HG02798 (cell line): Measurements from ENCODE around the gene TMA7.
"Not testable (repeated sequence)": the region's sequence is repeated elsewhere in the genome, so short reads cannot be mapped to it uniquely, and the experiment has no call there.

ENCODE experiments used
- ATAC-seq: cut with Tn5 transposase; IDR thresholded peaks from one replicate; pipeline ENCODE4 v1.9.1; 2021; ENCODE audit warnings: mild to moderate bottlenecking; ENCODE audit not compliant: unreplicated experiment, poor library complexity

Gene TMA7

DNA sequence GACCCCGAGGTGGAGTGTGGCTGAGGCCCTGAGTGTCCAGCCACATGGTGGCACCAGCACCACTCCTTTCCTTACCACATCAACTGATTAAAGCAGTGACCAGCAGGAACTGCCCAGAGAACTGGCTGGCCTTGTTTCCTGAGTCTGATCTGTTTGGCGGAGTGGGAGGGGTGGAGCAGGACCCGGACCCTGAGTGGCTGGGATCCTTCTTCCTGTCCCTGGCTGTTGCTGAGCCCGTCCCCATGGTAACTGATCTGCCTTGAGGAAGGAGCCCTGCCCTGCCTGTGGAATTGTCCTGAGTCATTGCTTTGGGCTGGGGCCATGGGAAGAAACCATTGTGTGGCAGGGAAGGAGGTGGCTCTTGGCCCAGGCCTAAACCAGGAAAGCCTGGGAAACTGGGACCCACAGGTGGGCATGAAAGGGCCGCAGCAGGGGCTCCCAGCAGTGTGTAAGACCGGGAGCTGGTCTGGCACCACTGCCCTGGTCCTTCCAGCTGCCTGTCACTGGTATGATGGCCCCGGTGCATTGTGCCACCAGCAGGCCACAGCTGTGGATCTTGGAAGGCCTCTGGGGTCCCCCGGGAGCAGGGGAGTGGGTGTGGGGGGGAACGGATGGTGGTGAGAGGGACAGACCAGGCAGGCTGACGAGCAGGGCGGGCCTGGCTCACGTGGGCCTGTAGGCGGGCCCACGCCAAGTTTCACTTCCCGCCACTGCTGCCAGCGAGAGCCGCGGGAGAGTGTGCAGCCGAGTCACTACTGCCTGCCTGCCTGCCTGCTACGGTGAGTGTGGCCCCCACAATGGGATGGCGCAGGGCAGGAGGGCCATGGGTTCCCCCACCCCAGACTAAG lies 25.7 kb downstream of the TMA7 start:
- peak; percentile 83 for ATAC-seq

DNA sequence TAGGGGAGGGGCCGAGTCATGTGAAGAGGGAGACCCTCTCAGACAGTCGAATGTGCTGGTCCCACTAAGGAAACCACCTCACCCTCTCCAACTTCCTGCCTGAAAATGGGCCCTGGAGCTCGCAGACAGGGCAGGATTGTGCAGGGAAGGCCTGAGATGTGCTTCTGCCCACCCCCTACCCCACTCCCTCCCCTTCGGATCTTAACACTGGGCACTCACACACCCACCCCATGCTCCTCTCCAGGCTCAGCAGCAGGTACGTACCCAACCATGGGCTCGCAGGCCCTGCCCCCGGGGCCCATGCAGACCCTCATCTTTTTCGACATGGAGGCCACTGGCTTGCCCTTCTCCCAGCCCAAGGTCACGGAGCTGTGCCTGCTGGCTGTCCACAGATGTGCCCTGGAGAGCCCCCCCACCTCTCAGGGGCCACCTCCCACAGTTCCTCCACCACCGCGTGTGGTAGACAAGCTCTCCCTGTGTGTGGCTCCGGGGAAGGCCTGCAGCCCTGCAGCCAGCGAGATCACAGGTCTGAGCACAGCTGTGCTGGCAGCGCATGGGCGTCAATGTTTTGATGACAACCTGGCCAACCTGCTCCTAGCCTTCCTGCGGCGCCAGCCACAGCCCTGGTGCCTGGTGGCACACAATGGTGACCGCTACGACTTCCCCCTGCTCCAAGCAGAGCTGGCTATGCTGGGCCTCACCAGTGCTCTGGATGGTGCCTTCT lies 26.5 kb downstream of the TMA7 start:
- ATAC-seq = peak; percentile 10

DNA sequence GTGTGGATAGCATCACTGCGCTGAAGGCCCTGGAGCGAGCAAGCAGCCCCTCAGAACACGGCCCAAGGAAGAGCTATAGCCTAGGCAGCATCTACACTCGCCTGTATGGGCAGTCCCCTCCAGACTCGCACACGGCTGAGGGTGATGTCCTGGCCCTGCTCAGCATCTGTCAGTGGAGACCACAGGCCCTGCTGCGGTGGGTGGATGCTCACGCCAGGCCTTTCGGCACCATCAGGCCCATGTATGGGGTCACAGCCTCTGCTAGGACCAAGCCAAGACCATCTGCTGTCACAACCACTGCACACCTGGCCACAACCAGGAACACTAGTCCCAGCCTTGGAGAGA lies 27.0 kb downstream of the TMA7 start:
- ATAC-seq = no peak

DNA sequence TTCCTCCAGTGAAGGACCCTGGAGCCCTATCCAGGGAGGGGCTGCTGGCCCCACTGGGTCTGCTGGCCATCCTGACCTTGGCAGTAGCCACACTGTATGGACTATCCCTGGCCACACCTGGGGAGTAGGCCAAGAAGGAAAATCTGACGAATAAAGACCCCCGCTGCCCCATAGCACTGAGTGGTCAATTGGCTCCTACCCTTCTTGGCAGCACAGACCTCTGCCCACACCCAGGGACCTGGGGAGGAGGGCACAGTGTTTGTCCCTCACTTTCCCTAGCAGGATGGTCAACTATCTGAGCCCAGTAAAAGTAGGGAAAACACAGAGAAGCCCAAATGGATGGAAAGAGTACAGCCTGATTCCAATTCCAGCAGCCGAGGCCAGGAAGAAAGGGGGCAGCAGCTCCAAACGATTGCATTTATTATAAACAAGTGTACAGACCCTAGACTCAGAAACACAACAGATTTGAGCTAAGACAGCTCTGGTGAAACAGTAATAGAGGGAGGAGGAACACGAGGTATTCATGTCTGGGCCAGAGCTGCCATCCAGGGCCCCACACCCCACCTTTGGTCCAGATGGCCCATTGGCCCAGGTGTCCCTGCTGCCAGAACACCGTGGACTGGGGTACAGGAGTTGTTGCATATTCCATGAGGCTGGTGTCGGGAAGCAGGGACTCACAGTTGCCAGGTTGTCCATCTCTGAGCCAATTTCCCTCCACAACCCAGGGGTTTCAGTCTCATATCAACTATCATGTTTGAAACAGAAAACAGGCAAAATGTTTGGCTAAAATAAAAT lies 27.6 kb downstream of the TMA7 start:
- no peak for ATAC-seq

DNA sequence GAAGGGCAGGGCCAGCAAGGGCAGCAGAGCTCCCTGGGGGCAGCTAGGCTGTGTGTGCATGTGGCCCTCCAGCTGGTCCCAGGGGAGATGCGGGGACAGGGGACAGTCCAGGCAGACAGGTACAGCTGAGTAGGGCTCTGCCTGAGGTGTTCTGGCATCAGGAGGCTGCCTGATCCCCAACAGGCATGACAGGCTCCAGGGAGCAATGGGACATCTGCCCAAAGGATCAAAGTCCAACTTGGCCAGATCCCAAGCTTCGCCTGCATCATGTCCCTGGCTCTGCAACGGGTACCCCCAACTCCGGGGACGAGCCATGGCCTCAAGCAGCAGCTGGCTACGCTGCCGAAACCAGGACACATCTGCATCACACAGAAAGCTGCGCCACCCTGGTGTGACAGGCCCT lies 28.3 kb downstream of the TMA7 start:
- no peak for ATAC-seq

DNA sequence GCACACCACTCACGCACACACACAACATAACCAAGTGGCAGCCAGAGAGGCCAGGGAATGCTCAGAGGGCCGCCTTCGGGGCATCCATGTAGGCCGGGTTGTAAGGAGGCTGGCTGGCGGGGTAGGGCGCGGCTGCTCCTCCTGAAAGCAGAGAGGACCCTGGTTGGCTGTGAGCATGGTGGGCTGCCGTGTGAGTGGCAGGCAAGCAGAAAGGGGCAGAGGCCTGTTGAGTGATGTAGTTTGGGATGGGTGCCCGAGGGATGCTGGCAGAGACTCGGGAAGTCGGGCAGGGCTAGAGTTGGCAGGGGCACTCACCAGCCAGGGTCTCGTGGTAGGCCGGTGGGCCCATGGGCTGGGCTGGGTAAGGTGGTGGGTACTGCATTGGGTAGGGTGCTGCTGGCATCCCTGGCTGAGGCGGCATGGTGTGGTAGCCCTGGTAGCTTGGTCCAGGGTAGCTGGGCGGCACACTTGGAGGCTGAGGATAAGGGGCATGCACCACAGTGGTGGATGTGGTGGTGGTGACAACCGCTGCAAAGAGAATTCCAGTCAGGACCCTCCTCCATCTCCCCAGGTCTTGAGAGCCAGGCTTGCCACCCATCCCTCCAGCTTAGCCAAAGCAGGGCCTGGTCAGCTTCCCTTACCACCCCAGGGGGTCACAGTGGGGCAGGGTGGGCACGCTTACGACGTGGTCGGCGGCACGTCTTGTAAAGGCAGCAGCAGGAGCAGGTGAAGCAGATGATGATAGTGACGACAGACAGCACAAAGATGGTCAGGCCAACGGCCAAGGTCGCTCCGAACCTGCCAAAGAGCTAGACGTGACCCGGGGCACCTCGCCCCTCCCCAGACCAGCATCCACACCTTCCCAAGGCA lies 29.2 kb downstream of the TMA7 start:
- ATAC-seq = no peak

DNA sequence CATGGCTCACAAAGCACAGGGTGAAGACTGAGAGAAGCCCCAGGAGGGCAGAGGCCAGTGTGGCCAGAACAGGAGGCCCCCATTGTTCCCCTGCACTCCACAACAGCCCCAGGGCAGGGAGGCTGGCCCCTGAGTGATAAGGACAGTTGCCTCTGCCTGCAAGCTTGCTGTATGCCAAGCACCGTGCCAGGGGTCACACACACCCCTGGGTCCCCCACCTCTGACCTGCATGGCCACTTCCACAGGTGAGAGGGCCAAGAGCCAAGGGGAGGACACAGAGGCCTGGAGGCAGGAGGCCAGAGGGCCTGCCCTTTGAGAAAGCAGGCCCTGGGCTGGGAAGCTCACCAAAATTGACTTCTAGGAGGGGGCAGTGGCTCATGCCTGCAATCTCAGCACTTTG lies 30.2 kb downstream of the TMA7 start:
- ATAC-seq = no peak

DNA sequence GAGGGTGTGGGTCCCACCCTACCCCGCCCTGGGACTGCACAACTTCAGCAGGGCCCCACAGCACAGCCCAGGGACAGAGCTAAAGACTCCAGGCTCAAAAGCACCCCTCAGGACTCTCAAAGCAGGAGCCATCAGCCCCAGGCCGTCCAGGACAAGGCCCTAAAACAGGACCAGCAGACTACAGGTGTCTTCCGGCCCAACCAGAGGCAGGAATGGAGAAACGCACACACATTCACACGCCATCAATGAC lies 32.5 kb downstream of the TMA7 start:
- ATAC-seq = peak; percentile 11

DNA sequence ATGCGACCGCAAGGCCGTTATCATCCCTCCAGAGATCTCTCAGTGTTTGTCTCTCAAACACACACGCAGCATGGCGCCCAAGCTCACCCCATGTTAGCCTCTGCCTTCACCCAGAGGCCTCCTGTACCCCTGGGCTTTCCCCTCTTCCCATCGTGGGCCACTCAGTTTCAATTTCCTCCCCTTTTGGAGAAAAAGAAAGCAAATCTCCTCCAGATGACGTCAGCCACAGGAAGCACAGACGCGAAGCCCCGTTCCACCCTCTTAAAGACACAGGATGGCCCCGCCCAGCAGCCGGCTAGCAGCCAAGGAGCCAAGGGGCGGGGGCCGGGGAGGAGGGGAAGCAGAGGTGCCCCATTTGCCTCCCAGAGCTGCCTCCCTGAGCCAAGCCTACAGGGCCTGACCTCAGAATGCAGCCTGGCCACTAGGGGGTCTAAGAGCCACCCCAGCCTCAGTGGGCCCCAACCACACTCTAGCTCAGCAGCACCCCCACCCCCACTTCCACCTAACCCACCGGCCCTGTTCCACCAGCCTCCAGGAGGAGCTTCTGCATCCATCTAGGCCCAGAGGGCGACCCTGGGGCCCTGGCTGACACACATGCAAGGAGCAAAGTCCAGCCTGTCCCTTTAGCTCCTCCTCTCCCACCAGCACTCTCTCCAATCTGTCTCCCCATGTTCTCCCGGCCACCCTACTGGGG lies 33.0 kb downstream of the TMA7 start:
- peak; percentile 83 for ATAC-seq

DNA sequence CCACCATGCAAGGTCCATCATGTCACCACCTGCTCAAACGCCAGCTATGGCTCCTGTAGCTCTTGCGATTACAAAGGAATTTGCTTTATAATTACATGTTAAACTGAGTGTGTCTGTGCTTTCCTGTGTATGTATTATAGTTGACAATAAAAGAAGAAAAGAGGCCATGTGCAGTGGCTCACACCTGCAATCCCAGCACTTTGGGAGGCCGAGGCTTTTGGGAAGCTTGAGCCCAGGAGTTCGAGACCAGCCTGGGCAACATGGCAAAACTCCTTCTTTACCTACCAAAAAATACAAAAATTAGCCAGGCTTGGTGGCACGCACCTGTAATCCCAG lies 33.5 kb downstream of the TMA7 start:
- no peak for ATAC-seq

DNA sequence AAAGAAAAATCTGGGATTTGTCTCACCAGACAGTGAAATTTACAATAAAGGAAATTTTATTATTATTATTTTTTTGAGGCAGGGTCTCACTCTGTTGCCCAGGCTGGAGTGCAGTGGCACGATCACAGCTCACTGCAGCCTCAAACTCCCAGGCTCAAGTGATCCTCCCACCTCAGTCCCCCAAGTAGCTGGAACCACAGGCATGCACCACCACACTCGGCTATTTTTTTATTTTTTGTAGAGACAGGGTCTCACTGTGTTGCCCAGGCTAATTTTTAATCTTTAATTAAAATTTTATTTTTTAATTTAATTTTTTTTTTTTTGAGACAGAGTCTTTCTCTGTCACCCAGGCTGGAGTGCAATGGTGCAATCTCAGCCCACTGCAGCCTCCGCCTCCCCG lies 34.0 kb downstream of the TMA7 start:
- ATAC-seq = not testable (repeated sequence)

DNA sequence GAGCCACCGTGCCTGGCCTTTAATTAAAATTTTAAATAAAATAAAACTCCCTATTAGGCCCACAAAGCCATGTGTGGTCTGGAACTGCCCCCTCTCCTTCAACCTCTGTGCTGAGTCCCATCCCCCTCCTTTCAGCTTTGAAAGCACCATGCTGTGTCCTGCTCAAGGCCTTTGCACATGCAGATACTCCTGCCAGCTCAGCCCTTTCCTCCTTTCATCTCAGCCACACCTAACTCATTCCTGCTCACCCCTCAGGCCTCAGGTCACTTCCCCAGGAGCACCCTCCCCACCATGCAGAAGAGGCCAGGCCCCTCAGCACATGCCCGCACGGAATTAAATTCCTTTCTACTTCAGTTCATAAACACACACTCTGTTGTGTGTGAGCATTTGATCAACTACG lies 34.6 kb downstream of the TMA7 start:
- ATAC-seq = no peak

DNA sequence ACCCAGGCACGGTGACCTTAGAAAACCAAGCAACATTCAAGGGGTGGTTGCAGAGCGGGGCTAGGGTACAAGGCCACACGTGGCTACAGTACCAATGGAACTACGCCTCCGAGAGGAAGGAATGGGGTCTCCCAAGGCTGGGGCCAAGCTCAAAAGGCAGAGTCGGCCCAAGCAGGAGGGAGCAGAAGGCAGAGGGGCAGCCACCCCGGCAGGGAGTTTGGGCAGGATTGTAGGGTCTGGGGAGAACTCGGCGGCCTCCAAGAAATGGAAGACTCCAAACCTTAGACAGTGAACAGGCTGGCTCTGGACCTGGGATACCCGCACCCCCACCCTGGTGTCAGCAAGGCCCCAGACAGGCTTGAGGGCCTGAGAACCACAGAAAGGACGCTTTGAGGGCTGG lies 35.1 kb downstream of the TMA7 start:
- ATAC-seq = no peak

DNA sequence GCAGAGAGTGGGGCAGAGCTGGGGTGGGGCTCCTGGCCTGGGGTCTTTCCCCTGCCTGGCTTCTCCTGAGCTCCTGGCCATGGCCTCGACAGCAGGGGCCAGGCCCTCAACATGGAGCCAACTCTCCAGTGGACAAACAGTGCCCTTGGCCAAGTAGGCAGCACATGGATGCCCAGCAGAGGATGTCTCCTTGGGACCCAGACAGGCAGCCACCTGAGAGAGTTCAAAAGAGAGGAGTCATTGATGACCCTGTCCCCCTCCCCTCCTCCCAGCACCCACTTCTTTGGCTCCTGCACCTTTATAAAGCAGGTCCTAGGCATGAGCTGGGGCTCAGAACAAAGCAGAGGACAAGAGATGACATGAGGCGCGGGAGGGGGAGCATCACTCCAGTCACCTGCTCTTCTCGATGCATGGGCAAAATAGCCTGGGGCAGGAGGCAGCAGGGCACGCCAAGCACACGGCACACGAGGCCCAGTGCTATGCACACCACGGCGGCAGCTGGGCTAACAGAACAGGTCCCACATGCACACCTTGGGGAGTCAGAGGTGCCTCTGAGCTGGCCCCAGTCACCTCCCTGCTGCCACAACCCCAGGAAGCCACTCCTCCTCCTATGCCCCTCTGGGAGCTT lies 36.5 kb downstream of the TMA7 start:
- ATAC-seq = no peak

DNA sequence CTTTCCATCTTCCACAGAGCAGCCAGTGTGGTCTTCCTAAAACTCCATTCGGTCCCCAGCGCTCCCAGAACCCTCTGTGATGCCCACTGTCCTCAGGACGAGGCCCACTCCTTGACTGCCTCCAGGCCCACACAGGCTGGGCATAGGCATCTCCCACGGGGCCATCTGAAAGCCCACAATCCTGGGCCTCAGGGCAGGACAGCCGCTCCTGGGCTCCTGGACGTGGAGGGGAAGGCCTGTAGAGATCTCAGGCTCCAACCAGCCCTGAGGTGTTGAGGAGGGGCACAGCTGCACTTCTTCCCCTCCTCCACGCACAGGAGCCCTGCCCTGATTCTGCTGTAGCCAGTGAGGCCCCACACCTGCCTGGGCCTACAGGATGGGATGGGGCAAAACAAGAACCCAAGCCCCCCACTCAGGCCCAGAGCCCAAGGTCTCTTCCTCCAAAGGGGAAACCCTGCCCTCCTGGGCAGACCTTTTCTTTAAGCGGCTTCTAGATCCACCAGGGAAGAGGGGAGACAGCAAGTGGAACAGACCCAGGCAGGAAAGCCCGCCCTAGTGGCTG lies 38.0 kb downstream of the TMA7 start:
- no peak for ATAC-seq

DNA sequence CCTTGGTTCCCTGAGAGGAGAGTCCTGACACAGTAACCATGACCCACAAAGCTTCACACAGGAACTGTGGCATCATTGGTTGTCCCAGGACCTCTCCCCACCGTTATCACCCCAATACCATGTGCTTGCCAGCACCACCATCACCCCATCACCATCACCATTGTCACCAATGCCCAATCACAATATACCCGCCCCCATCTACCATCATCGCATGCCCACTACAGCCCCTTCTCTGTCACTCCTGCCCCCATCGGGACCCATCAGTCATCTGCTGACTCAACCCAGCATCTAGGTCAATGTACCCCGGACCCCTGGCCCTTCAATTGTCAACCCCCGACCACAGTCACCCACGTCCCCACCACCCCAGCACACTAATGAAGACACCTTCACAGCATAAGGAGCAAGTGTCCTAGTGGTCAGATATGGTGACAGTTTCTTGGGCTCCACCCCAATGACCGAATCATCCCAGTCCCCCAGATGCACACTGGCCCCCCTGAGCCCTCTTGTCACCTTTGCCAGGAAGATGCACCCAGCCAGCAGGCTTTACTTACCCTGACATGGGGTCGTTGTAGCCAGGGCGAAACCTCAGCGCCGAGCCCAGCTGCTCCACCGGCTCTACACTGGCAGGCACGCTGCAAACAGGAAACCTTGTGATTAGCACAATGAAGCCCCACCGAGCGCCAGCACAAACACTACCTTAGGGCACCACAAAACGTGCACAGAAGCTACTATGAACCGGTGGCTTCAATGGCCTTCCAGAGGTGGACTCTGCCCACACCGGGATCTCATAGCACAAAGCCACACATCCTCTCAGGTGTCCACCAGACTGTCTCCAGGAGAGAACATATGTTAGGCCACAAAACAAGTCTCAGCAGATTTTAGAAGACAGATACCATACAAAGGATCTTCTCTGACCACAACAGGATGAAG lies 38.8 kb downstream of the TMA7 start:
- ATAC-seq = no peak

DNA sequence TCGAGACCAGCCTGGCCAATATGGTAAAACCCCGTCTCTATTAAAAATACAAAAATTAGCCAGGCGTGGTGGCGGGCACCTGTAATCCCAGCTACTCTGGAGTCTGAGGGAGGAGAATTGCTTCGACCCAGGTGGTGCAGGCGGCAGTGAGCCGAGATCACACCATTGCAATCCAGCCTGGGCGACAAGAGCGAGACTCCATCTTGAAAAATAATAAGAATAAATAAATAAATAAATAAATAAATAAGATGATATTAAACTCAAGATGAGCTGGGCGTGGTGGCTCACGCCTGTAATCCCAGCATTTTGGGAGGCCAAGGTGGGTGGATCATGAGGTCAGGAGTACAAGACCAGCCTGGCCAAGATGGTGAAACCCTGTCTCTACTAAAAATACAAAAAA lies 40.8 kb downstream of the TMA7 start:
- ATAC-seq = not testable (repeated sequence)

DNA sequence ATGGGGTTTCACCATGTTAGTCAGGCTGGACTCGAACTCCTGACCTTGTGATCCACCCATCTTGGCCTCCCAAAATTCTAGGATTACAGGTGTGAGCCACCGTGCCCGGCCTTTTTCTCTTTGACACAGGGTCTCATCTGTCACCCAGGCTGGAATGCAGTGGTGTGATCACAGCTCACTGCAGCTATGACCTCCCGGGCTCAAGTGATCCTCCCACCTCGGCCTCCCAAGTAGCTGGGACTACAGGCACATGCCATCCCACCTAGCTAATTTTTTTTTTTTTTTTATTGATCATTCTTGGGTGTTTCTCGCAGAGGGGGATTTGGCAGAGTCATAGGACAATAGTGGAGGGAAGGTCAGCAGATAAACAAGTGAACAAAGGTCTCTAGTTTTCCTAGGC lies 42.8 kb downstream of the TMA7 start:
- not testable (repeated sequence) for ATAC-seq
